ENCODE data around the gene SPEG.

Gene SPEG

GRCh38 chr2:219533930-219534661, 99.5 kb downstream of the SPEG start:
- no peak for DNase-seq (ENCODE audit: low spot score)

- DNase-seq (ENCODE audit: low spot score): no peak
These were observed 101.8 kb downstream of the SPEG start for GRCh38 chr2:219536425-219536824.

GRCh38 chr2:219536967-219537366, 102.3 kb downstream of the SPEG start:
- no peak for DNase-seq (ENCODE audit: low spot score)

GRCh38 chr2:219537657-219538488, 103.2 kb downstream of the SPEG start:
- DNase-seq (ENCODE audit: low spot score): no peak

- no peak for DNase-seq (ENCODE audit: low spot score)
These were observed 103.9 kb downstream of the SPEG start for GRCh38 chr2:219538504-219538951.

GRCh38 chr2:219538956-219539788, 104.5 kb downstream of the SPEG start:
- DNase-seq (ENCODE audit: low spot score): no peak

- DNase-seq (ENCODE audit: low spot score): no peak
These were observed 105.5 kb downstream of the SPEG start for GRCh38 chr2:219539926-219540678.

- no peak for DNase-seq (ENCODE audit: low spot score)
These were observed 106.3 kb downstream of the SPEG start for GRCh38 chr2:219540784-219541504.

- DNase-seq (ENCODE audit: low spot score): peak; percentile 89
These were observed 107.1 kb downstream of the SPEG start for GRCh38 chr2:219541611-219542180.

GRCh38 chr2:219542931-219543595, 108.4 kb downstream of the SPEG start:
- no peak for DNase-seq (ENCODE audit: low spot score)

- DNase-seq (ENCODE audit: low spot score): peak; percentile 94
These were observed 109.1 kb downstream of the SPEG start, which contains the start of the genes CHPF and TMEM198 for GRCh38 chr2:219543596-219544358. Gene CHPF (minus strand): TSS chr2:219543809. CDS start chr2:219543538, 271 bp downstream. Gene TMEM198 (plus strand): TSS chr2:219544028. CDS start chr2:219544728, 700 bp downstream.

- no peak for DNase-seq (ENCODE audit: low spot score)
These were observed 109.9 kb downstream of the SPEG start for GRCh38 chr2:219544567-219544966.

- DNase-seq (ENCODE audit: low spot score): no peak
These were observed 110.8 kb downstream of the SPEG start for GRCh38 chr2:219545295-219545942.

GRCh38 chr2:219545943-219546352, 111.3 kb downstream of the SPEG start:
- no peak for DNase-seq (ENCODE audit: low spot score)

GRCh38 chr2:219547621-219548020, 113.0 kb downstream of the SPEG start:
- DNase-seq (ENCODE audit: low spot score): no peak

All from CD4-positive, alpha-beta T cell treated with Interleukin-15 for 4 hours (primary cell).